HG03460 (cell line): ENCODE measurements around the gene TCP10L.

Source experiments
- ATAC-seq: cut with Tn5 transposase; IDR thresholded peaks from one replicate; pipeline ENCODE4 v1.9.1; 2021; ENCODE audit not compliant: unreplicated experiment

TCP10L gene

GRCh38 chr21:32523988-32524719, 61.2 kb downstream of the TCP10L start:
- no peak for ATAC-seq
